Measurements from ENCODE around the gene EBF4.

Gene EBF4

GRCh38 chr20:2655331-2656116 lies 37.1 kb upstream of the EBF4 start:
- Histone ChIP-seq H4K20me1 (ENCODE audit: insufficient read depth, low read length) (peaks cover 64% of the 10 kb centered on the region), H3K27ac (ENCODE audit: low read length) (no peak overlapping the region), H3K9ac (ENCODE audit: low read length) (no peak overlapping the region), H2AFZ (ENCODE audit: low read depth, low read length) (no peak overlapping the region), H3K4me3 (ENCODE audit: low read length) (no peak overlapping the region), H3K36me3 (replicated peaks; ENCODE audit: low read depth, low read length) (peaks cover 70% of the 10 kb centered on the region), H3K79me2 (ENCODE audit: low read length) (peaks cover 66% of the 10 kb centered on the region), H3K4me1 (ENCODE audit: low read length) (peaks cover 16% of the 10 kb centered on the region), H3K27me3 (ENCODE audit: low read depth, low read length) (no peaks in the 10 kb centered on the region), H3K9me3 (ENCODE audit: insufficient read depth, low read length) (no peaks in the 10 kb centered on the region), H3K4me2 (ENCODE audit: low read length) (no peak overlapping the region)
- TF ChIP-seq, protein P1, sequence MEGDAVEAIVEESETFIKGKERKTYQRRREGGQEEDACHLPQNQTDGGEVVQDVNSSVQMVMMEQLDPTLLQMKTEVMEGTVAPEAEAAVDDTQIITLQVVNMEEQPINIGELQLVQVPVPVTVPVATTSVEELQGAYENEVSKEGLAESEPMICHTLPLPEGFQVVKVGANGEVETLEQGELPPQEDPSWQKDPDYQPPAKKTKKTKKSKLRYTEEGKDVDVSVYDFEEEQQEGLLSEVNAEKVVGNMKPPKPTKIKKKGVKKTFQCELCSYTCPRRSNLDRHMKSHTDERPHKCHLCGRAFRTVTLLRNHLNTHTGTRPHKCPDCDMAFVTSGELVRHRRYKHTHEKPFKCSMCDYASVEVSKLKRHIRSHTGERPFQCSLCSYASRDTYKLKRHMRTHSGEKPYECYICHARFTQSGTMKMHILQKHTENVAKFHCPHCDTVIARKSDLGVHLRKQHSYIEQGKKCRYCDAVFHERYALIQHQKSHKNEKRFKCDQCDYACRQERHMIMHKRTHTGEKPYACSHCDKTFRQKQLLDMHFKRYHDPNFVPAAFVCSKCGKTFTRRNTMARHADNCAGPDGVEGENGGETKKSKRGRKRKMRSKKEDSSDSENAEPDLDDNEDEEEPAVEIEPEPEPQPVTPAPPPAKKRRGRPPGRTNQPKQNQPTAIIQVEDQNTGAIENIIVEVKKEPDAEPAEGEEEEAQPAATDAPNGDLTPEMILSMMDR (IDR thresholded peaks at IDR 0.05; ENCODE audit: low read depth, low read length): no peak
- no peak for TF ChIP-seq EZH2phosphoT487 (IDR thresholded peaks at IDR 0.05; ENCODE audit: low read depth)

DNA sequence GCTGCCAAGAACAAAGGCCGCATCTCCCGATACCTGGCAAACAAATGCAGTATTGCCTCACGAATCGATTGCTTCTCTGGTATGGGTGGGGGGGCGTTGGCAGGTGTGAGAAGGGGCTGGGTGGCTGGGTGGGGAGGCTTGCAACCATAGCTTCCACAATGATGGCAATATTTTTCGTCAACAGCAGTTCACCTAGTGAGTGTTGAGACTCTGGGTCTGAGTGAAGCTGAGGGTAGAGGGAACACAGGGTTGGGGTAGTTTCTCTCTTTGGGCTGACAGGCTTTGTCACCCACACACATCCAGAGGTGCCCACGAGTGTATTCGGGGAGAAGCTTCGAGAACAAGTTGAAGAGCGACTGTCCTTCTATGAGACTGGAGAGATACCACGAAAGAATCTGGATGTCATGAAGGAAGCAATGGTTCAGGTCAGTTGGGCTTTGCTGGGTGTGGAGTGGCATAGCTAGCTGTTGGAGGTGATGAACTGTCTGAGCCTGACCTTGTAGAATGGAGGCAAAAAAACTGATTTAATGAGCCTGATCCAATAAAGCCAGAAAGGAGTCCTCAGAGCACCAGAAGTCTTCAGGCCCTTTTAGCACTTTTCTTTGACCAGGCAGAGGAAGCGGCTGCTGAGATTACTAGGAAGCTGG lies 36.0 kb upstream of the EBF4 start:
- Histone ChIP-seq H3K9ac (ENCODE audit: low read length) (no peak overlapping the region), H2AFZ (ENCODE audit: low read depth, low read length) (no peak overlapping the region), H3K4me2 (ENCODE audit: low read length) (no peak overlapping the region), H3K79me2 (ENCODE audit: low read length) (peaks cover 57% of the 10 kb centered on the region), H3K27me3 (ENCODE audit: low read depth, low read length) (no peaks in the 10 kb centered on the region), H3K4me3 (ENCODE audit: low read length) (no peak overlapping the region), H3K9me3 (ENCODE audit: insufficient read depth, low read length) (no peaks in the 10 kb centered on the region), H3K4me1 (ENCODE audit: low read length) (peaks cover 11% of the 10 kb centered on the region), H3K36me3 (replicated peaks; ENCODE audit: low read depth, low read length) (peaks cover 73% of the 10 kb centered on the region), H4K20me1 (ENCODE audit: insufficient read depth, low read length) (peaks cover 64% of the 10 kb centered on the region), H3K27ac (ENCODE audit: low read length) (no peak overlapping the region)
- TF ChIP-seq, protein P1 (IDR thresholded peaks at IDR 0.05; ENCODE audit: low read depth, low read length): no peak
- TF ChIP-seq EZH2phosphoT487 (IDR thresholded peaks at IDR 0.05; ENCODE audit: low read depth): no peak

GRCh38 chr20:2657241-2657640 lies 35.3 kb upstream of the EBF4 start:
- Histone ChIP-seq H3K27ac (ENCODE audit: low read length) (no peak overlapping the region), H3K79me2 (ENCODE audit: low read length) (peaks cover 50% of the 10 kb centered on the region), H3K36me3 (replicated peaks; ENCODE audit: low read depth, low read length) (peaks cover 80% of the 10 kb centered on the region), H3K4me1 (ENCODE audit: low read length) (peaks cover 11% of the 10 kb centered on the region), H3K9me3 (ENCODE audit: insufficient read depth, low read length) (no peaks in the 10 kb centered on the region), H3K27me3 (ENCODE audit: low read depth, low read length) (no peaks in the 10 kb centered on the region), H3K4me2 (ENCODE audit: low read length) (no peak overlapping the region), H3K9ac (ENCODE audit: low read length) (no peak overlapping the region), H4K20me1 (ENCODE audit: insufficient read depth, low read length) (peaks cover 64% of the 10 kb centered on the region), H3K4me3 (ENCODE audit: low read length) (no peak overlapping the region), H2AFZ (ENCODE audit: low read depth, low read length) (no peak overlapping the region)
- no peak for TF ChIP-seq EZH2phosphoT487 (IDR thresholded peaks at IDR 0.05; ENCODE audit: low read depth)
- TF ChIP-seq, protein P1 (IDR thresholded peaks at IDR 0.05; ENCODE audit: low read depth, low read length): no peak

- Histone ChIP-seq H3K79me2 (ENCODE audit: low read length) (peaks cover 47% of the 10 kb centered on the region), H3K4me1 (ENCODE audit: low read length) (peaks cover 11% of the 10 kb centered on the region), H3K4me2 (ENCODE audit: low read length) (no peak overlapping the region), H3K27me3 (ENCODE audit: low read depth, low read length) (no peaks in the 10 kb centered on the region), H3K27ac (ENCODE audit: low read length) (no peak overlapping the region), H3K9me3 (ENCODE audit: insufficient read depth, low read length) (no peaks in the 10 kb centered on the region), H4K20me1 (ENCODE audit: insufficient read depth, low read length) (peaks cover 64% of the 10 kb centered on the region), H3K4me3 (ENCODE audit: low read length) (no peak overlapping the region), H3K36me3 (replicated peaks; ENCODE audit: low read depth, low read length) (peaks cover 80% of the 10 kb centered on the region), H3K9ac (ENCODE audit: low read length) (no peak overlapping the region), H2AFZ (ENCODE audit: low read depth, low read length) (no peak overlapping the region)
- TF ChIP-seq, protein P1 (IDR thresholded peaks at IDR 0.05; ENCODE audit: low read depth, low read length): no peak
- TF ChIP-seq EZH2phosphoT487 (IDR thresholded peaks at IDR 0.05; ENCODE audit: low read depth): no peak
Observed at GRCh38 chr20:2657674-2658073, 34.9 kb upstream of the EBF4 start.
